CD4-positive, alpha-beta T cell treated with Interleukin-4 for 4 hours (primary cell): ENCODE data around the gene AIP.
"Not testable (repeated sequence)": the region's sequence is repeated elsewhere in the genome, so short reads cannot be mapped to it uniquely, and the experiment has no call there.

Experiments used
- DNase-seq: peaks from one replicate; pipeline ENCODE4 v3.0.0-alpha.2; 2020

Gene AIP

GRCh38 chr11:67469508-67469811 is 13.4 kb upstream of the AIP start:
- no peak for DNase-seq

DNA sequence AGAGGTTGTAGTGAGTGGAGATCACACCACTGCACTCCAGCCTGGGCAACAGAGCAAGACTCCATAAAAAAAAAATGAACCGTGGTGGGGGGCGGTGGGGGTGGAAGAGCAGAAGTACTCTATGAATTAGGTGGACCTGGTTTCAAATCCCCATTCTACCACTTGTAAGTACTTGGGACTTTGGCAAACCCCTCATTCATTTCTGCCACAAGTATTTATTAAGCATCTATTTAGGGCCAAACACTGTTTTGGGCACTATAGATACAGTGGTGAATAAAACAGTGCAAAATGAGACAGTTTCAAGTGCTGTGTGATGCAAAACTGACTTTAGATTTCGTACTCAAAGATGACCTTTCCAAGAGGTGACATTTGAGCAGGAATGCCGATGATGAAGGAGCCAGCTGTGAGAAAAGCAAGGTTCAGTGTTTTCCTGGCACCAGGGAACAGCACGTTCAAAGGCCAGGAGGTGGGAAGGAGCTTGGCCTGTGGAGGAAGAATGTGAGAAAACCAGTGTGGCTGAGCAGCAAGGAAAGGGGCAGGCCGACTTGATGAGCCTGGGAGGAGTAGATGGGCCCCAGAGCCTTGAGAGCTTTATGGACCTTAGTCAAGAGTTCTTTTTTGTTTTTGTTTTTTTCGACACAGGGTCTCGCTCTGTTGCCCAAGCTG is 12.4 kb upstream of the AIP start:
- no peak for DNase-seq

DNA sequence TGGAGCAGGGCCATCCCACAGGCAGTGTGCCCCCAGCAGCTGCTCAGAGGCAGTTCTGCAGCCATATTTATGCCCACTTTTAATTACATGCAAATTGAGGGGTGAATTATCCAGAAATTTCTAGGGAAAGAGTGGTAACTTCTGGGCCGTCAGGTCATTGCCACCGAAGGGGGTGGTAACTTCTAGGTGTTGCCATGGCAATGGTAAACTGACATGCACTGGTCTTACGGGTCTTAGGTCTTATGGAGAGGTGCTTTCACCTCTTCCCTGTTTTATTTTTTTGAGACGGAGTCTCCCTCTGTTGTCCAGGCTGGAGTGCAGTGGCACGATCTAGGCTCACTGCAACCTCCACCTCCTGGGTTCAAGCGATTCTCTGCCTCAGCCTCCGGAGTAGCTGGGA is 9.9 kb upstream of the AIP start:
- DNase-seq = no peak

DNA sequence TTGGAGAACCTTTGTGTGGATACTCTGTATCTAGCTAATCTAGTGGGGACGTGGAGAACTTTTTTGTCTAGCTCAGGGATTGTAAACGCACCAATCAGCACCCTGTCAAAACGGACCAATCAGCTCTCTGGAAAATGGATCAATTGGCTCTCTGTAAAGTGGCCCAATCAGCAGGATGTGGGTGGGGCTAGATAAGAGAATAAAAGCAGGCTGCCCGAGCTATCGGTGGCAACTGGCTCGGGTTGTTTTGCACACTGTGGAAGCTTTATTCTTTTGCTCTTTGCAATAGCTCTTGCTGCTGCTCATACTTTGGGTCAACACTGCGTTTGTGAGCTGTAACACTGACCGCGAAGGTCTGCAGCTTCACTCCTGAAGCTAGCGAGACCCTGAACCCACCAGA is 6.1 kb upstream of the AIP start:
- DNase-seq = not testable (repeated sequence)

- not testable (repeated sequence) for DNase-seq
These were observed 5.3 kb upstream of the AIP start for GRCh38 chr11:67477344-67478050.

DNA sequence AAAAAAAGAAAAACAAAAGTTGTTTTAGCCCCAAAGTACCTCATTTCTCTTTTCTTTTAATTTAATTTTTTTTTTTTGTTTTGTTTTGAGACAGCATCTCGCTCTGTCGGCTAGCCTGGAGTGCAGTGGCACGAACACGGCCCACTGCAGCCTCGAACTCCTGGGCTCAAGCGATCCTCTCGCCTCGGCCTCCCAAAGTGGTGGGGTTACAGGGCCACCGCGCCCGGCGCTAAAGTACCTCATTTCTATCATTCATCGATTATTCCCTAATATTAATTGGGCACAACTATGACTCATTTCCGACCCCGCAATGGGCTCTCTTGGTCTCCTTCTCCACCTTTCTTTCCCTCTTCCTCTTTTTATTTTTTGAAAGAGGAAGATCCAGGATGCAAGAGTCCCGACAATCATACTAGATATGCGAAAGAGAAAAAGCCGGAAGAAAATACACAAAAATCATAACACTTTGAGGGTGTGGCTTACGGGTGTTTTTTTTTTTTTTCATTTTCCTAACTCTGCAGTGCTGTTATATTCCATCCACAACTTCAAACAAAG is 475 bp upstream of the AIP start:
- peak; percentile 45 for DNase-seq

- DNase-seq = peak; percentile 51
These were observed 1.2 kb downstream of the AIP start for GRCh38 chr11:67483831-67484665.

- DNase-seq = peak; percentile 62
These were observed 2.1 kb downstream of the AIP start for GRCh38 chr11:67484847-67485311.

GRCh38 chr11:67485873-67486361 is 3.1 kb downstream of the AIP start:
- DNase-seq = peak; percentile 54

DNA sequence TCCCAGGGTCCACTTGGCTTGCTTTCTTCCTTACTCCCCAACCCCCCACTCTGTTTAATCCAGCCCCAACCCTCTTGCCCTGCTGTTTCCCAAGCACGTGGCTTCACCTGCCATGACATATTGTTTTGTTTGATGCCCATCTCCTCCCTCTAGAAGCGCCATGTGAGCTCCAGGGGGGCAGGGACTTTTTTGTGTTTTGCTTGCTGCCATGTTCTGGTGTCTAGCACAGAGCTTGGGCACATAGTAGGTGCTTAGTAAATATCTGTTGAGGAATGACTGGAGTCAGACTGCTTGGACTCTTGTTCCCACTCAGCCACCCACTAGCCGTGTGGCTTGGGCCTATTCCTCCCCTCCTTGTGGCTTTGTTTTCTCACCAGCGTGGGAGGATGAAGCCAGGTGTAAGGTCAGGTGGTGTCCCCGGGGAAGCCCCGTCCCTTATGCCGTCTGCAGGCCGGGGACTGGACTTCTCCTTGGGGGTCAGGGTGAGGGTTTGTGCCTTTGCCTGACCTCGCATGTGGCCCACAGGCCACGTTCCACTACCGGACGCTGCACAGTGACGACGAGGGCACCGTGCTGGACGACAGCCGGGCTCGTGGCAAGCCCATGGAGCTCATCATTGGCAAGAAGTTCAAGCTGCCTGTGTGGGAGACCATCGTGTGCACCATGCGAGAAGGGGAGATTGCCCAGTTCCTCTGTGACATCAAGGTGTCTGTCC is 3.8 kb downstream of the AIP start:
- DNase-seq = no peak

GRCh38 chr11:67489203-67489884 is 6.5 kb downstream of the AIP start:
- DNase-seq = no peak

GRCh38 chr11:67489885-67490726 is 7.3 kb downstream of the AIP start:
- no peak for DNase-seq

GRCh38 chr11:67490727-67491065 is 7.9 kb downstream of the AIP start:
- no peak for DNase-seq

DNA sequence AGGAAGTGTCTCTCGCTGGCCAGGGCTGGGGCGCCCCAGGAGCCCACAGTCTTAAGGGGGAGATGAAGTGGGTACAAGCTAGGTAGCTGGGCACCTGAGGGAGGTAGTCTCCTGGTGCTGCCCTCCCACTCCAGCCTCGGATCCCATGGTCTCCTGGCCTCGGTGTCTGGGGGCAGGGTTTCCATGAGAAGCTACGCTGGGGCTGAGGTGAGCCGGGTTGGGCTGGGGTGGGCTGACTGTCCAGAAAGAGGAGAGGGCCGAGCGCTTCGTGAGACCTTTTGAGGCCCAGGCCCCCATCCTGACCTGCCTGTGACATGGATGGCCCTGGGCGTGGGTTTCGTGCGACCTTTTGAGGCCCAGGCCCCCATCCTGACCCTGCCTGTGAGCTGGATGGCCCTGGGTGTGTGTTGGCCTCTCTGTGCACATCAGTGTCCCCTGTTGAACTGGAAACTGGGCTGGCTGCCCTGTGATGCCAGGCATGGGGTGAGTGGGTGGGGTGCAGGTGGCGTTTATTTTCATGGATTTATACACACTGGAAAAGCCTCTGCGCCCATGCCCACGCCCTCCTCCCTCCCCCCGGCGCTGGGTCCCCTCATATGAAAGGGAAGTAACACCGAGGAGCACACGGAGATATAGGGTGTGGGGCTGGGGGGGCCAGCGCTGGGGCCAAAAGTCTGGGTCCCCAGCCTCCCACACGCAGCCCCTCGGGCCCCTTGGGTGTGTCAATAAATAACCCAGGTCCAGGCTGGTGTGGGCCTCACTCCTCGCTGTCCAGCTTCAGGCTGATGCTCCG is 8.6 kb downstream of the AIP start:
- DNase-seq = no peak

DNA sequence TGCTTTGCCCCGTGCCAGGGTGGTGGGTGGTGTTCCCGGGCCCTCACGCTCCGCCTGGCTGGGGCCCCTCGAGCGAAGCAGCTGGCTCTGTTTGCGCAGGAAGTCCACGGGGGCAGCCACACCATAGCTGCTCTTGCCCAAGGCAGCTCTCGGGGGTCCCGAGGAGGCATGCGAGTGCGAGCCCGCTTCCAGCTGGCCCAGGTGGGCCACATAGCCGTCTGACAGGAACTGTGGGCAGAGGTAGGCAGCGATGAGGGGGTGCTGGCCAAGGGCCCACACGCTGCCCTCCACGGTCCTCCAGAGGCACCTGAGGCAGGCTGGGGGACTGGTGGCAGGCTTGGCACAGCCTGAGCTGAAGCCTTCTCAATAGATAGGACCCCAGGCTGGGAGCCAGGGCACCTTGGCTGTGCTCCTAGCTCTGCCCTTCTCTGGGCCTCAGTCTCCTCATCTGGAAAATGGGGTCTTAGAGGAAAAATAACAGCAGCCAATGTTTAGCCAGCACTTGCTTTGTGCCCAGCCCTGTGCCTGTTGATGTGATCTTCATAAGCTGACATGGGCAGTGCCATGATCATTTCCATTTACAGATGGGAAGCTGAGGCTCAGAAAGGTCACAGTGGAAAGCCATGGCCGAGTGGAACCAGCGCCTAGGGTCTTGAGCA is 9.4 kb downstream of the AIP start:
- no peak for DNase-seq

- no peak for DNase-seq
These were observed 10.1 kb downstream of the AIP start for GRCh38 chr11:67492801-67493547.

DNA sequence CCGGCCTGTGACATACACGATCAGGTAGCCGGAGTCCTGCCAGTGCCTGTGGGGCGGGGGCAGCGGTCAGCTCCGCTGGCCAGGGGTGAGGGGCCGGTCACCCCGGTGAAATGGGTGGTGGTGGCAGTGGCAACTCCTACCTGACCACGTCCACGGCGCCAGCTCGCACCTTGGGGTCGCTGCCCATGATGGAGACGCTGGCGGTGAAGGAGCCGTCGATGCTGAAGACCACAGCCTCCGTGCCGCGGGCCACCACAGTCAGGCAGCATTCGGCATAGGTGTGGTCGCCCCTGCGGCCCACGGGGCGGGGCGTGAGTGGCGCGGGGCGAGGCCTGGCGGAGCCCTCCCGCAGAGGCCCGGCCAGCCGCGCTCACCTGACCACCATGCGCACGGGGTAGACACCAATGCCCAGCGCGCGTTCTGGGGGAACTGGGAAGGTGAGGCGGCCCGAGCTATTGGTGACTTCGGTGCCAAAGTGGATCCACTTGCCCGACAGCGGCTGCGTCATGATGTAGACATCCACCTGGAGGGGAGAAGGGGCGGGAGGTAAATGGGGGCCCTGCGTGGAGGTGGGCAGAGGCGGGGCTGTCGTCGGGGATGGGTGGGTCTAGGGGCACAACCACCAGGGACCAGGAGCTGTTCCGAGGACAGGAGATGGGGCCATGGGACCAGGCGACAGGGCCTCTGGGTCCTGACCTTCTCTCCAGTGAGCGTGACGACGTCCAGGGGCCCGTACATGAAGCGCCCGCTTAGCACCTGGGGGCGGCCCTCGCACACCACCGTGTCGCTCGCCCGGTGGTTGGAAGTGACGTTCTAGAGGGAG is 10.9 kb downstream of the AIP start:
- DNase-seq = no peak
